MCF 10A (cell line): ENCODE results near the gene GSG1L. TPM values are rescaled to one million over a fixed set of nuclear protein-coding genes. Genes with fewer than 3 reads are reported as not detected.

Source experiments
- BruUV-seq: library from RNA; stranded (reverse); fragments of 400-500 nt; replicated peaks from 2 replicates; lab custom pipeline; 2021; lab: Mats Ljungman, UMichigan
- CTCF ChIA-PET: fragments of 300-600 bp; sonication (Branson Sonifier 250); formaldehyde crosslinking; extraction: SDS; loops from one replicate; lab custom pipeline; 2021; ENCODE audit warnings: antibody characterized with exemption, inconsistent platforms; lab: Yijun Ruan, JAX
- POLR2A ChIA-PET: fragments of 300-600, 350-650 bp; sonication (Branson Sonifier 250); formaldehyde crosslinking; extraction: SDS; loops from one replicate; lab custom pipeline; 2020; ENCODE audit warnings: antibody characterized with exemption, inconsistent platforms; lab: Yijun Ruan, JAX
- DNase-seq: peaks from one replicate; pipeline ENCODE4 v3.0.0-alpha.2; 2018; ENCODE audit not compliant: unreplicated experiment
- H3K27ac Mint-ChIP-seq: one replicate; pipeline ENCODE4 v1.8.0; 2022; ENCODE audit warnings: mild to moderate bottlenecking, low read depth, mixed read lengths; ENCODE audit not compliant: unreplicated experiment
- H3K27me3 Mint-ChIP-seq: one replicate; pipeline ENCODE4 v1.8.0; 2022; ENCODE audit warnings: mixed read lengths; ENCODE audit not compliant: insufficient read depth, unreplicated experiment
- H3K36me3 Mint-ChIP-seq: one replicate; pipeline ENCODE4 v1.8.0; 2022; ENCODE audit warnings: mild to moderate bottlenecking, moderate library complexity, mixed read lengths; ENCODE audit not compliant: insufficient read depth, unreplicated experiment
- H3K4me1 Mint-ChIP-seq: one replicate; pipeline ENCODE4 v1.8.0; 2022; ENCODE audit warnings: mixed read lengths; ENCODE audit not compliant: insufficient read depth, unreplicated experiment
- H3K4me3 Mint-ChIP-seq: one replicate; pipeline ENCODE4 v1.8.0; 2022; ENCODE audit warnings: mild to moderate bottlenecking, moderate library complexity, mixed read lengths; ENCODE audit not compliant: unreplicated experiment
- H3K9me3 Mint-ChIP-seq: one replicate; pipeline ENCODE4 v1.8.0; 2022; ENCODE audit warnings: mixed read lengths; ENCODE audit not compliant: unreplicated experiment
- intact Hi-C: fragments of 100-400 bp; cut with micrococcal nuclease; formaldehyde crosslinking; loops from 2 replicates; pipeline ENCODE4 v1.14.1; 2022
- total RNA-seq: library from RNA; stranded (reverse); gene quantifications from 2 replicates; pipeline ENCODE4 v1.2.3, GENCODE V29; 2022
- TF ChIP-seq, protein P1 (sequence below): fragments of 200-600 bp; IDR thresholded peaks from one replicate; pipeline ENCODE4 v1.8.0; 2022; ENCODE audit warnings: antibody characterized with exemption, mild to moderate bottlenecking; ENCODE audit not compliant: unreplicated experiment

The GSG1L gene
- total RNA-seq, 1 experiment from 2014 or later = not detected

DNA sequence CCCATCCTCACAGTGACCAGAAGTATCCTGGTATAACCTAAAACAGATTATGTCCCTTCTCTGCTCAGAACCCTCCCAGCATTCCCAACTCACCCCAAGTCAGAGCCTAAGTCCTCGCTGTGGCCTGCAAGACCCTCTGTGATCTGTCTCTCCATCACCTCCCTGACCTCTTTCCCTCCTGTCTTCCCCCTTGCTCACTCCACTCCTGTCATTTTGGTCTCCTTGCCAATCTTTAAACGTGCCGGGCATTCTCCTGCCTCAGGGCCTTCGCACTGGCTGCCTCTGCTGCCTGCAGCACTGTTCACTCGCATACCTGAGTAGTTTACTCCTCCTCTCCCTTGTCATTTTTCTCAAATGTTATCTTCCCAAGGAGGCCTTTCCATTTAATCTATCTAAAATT lies 97.7 kb downstream of the GSG1L start:
- TF ChIP-seq, protein P1, sequence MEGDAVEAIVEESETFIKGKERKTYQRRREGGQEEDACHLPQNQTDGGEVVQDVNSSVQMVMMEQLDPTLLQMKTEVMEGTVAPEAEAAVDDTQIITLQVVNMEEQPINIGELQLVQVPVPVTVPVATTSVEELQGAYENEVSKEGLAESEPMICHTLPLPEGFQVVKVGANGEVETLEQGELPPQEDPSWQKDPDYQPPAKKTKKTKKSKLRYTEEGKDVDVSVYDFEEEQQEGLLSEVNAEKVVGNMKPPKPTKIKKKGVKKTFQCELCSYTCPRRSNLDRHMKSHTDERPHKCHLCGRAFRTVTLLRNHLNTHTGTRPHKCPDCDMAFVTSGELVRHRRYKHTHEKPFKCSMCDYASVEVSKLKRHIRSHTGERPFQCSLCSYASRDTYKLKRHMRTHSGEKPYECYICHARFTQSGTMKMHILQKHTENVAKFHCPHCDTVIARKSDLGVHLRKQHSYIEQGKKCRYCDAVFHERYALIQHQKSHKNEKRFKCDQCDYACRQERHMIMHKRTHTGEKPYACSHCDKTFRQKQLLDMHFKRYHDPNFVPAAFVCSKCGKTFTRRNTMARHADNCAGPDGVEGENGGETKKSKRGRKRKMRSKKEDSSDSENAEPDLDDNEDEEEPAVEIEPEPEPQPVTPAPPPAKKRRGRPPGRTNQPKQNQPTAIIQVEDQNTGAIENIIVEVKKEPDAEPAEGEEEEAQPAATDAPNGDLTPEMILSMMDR = no peak
- DNase-seq = no peak
- intact Hi-C loops = no loop called here
- H3K27ac Mint-ChIP-seq = no peak overlapping the region
- no TSS peak for BruUV-seq
- no peaks in the 10 kb centered on the region for H3K4me1 Mint-ChIP-seq
- peaks cover 38% of the 10 kb centered on the region for H3K27me3 Mint-ChIP-seq
- H3K36me3 Mint-ChIP-seq = no peaks in the 10 kb centered on the region
- H3K9me3 Mint-ChIP-seq = no peaks in the 10 kb centered on the region
- H3K4me3 Mint-ChIP-seq = no peak overlapping the region
- POLR2A ChIA-PET = no interaction called here
- CTCF ChIA-PET = interaction anchor here (0.7 kb wide), 1 partner anchor 40 kb away, joined by 3 read pairs; no protein-coding TSS in a partner anchor

DNA sequence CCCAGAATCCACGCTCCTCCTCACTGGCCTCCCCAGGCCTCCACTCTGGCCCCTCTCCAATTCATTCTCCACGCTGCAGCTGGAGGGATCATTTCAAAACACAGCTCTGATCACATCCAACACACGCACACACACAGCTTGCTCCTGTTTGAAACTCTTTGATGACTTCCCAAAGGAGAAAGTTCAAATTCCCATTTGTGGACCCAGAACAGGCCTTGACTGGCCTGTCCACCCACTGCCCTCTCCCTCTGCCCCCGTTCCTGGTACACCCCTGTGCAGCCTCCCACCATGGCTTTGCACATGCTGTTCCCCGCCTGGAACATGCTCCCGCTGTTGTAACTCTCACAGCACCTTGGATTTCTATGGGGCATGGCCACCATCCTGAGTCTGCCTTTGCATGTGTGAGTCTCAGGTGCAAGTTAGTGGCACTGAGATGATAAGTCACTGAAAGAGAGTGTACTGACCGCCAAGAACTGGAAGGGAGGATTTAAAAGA lies 100.0 kb downstream of the GSG1L start:
- intact Hi-C loops = no loop called here
- peaks cover 38% of the 10 kb centered on the region for H3K27me3 Mint-ChIP-seq
- DNase-seq = no peak
- no TSS peak for BruUV-seq
- TF ChIP-seq, protein P1 = no peak
- H3K9me3 Mint-ChIP-seq = no peaks in the 10 kb centered on the region
- no peak overlapping the region for H3K4me3 Mint-ChIP-seq
- H3K36me3 Mint-ChIP-seq = no peaks in the 10 kb centered on the region
- CTCF ChIA-PET = no interaction called here
- POLR2A ChIA-PET = interaction anchor here (0.6 kb wide), 1 partner anchor 9 kb away, joined by 3 read pairs; no protein-coding TSS in a partner anchor
- H3K4me1 Mint-ChIP-seq = no peaks in the 10 kb centered on the region
- no peak overlapping the region for H3K27ac Mint-ChIP-seq

GRCh38 chr16:27962197-27962596 lies 101.3 kb downstream of the GSG1L start:
- Mint-ChIP-seq H3K27ac (no peak overlapping the region), H3K9me3 (peaks cover 7% of the 10 kb centered on the region), H3K4me1 (no peaks in the 10 kb centered on the region), H3K27me3 (peaks cover 38% of the 10 kb centered on the region), H3K36me3 (no peaks in the 10 kb centered on the region), H3K4me3 (no peak overlapping the region)
- DNase-seq = no peak
- ChIA-PET CTCF (interaction anchor here (0.6 to 2.1 kb wide), 4 partner anchors 16 to 1777 kb away, joined by 3 to 6 read pairs (median 4); no protein-coding TSS in a partner anchor), POLR2A (no interaction called here)
- intact Hi-C loops = no loop called here
- TF ChIP-seq, protein P1 = no peak
- no TSS peak for BruUV-seq

- no TSS peak for BruUV-seq
- Mint-ChIP-seq H3K36me3 (no peaks in the 10 kb centered on the region), H3K4me3 (no peak overlapping the region), H3K27ac (no peak overlapping the region), H3K27me3 (peaks cover 33% of the 10 kb centered on the region), H3K4me1 (no peaks in the 10 kb centered on the region), H3K9me3 (peaks cover 7% of the 10 kb centered on the region)
- POLR2A ChIA-PET = no interaction called here
- no peak for DNase-seq
- TF ChIP-seq, protein P1 = no peak
- CTCF ChIA-PET = interaction anchor here (1.4 to 2.1 kb wide), 2 partner anchors 12 to 109 kb away, joined by 3 to 6 read pairs; no protein-coding TSS in a partner anchor
- intact Hi-C loops = no loop called here
Measured at GRCh38 chr16:27961296-27961620, 102.3 kb downstream of the GSG1L start.
